ENCODE data around the gene CCND1.
"Not testable (repeated sequence)": the region's sequence is repeated elsewhere in the genome, so short reads cannot be mapped to it uniquely, and the experiment has no call there.

The CCND1 gene

DNA sequence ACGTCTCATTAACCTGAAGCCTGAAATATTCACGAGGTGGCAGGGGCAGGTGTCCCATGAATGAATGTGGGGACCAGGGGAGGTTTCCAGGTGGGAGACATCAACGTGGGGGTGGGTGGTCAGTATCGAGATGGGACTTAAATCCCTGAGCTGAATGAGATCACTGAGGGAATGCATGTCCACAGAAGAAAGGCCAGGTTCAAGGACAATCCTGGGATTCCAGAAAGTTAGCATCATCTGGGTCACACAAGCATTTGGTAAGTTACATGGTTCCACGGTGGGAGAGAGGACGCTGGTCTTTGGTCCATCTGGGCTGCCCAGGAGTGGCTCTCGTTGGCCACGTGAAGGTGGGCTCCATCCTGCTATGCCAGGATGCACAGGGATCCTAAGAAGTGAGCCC lies 22.7 kb upstream of the CCND1 start:
- DNase-seq, result no peak

DNA sequence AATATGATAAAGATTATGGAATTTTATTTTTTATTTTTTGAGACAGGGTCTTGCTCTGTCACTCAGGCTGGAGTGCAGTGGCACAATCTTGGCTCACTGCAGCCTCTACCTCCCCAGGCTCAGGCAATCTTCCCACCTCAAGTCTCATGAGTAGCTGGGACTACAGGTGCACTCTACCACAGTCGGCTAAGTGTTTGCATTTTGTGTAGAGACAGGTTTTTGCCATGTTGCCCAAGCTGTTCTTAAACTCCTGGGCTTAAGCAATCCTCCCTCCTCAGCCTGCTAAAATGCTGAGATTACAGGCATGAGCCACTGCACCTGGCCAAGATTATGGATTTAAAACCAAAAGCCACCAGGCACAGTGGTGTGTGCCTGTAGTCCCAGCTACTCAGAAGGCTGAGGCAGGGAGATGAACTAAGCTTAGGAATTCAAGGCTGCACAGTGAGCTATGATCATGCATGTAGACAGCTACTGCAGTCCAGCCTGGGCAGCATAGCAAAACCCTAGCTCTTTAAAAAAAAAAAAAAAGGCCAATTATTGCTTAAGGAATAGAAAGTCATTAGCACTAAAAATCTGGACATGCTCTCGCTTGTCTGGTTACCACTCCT lies 20.2 kb upstream of the CCND1 start:
- no peak for DNase-seq

DNA sequence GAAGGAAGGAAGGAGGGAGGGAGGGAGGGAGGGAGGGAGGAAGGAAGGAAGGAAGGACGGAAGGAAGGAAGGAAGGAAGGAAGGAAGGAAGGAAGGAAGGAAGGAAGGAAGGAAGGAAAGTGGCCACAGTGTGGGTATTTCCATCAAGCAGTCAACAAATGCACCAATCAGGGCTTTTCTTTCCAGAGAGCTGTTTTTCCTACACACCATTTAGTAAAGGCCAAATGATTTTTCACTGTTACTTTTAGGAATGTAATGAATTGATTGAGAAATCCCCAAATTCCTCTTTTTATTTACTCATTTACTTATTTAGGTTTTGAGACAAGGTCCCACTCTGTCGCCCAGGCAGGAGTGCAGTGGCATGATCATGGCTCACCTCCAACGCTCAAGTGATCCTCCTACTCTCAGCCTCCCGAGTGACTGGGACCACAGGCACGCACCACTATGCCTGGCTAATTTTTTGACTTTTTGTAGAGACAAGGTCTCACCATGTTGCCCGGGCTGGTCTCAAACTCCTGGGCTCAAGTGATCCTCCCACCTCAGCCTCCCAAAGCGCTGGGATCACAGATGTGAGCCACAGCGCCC lies 18.8 kb upstream of the CCND1 start:
- not testable (repeated sequence) for DNase-seq

DNA sequence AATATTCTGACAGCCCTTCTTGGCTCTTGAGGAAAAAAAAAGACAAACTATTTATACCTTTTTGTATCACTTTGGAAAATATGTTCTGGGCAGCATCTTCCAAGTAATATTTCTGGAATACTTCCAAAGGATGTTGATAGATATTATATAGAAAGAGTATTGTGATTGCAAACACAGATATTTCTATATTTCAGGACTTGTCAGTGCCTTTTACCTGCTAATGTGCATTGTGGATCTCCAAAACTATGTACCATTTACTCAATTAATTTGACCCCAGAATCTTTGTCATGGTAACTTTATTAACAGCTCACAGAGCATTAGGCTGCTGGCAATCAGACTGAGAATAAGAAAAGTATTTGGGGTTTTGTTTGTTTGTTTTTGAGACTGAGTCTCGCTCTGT lies 16.7 kb upstream of the CCND1 start:
- DNase-seq, result no peak

DNA sequence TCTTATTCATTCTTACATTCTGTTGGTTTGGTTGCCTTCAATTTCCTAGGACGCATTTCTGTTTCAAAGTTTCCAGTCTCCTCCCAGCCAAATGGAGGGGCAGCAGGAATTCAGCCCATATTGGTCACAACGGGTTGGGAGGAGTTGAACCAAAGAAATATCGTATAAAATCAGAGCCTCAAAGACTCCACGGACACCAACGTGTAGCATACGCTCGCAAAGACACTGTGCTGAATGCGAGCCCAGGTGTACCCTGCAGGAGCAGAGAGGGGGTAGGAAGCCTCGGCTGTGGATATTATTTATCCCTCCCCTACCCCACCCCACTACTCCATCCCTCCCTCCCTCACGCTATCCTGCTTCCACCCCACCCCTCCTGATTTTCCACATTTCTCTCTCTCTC lies 15.5 kb upstream of the CCND1 start:
- DNase-seq, result no peak

DNA sequence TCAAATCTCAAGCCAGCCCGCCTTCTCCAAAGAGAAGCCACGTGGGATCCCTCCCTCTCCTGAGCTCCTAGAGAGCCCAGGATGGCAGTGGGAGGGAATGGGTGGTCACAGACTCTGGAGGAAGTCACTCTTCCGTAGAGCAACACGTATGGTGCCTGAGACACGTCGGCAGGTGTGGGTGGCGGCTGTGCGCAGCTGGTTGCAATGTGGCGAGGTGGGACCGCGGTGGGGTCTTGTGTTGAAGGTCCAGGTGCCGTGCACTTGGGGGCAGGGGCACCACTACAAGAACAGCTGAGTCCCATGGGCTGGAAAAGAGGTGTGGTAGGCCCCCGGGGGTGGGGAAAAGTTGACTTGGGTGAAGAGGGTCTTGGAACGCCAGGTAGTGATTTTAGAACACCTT lies 13.4 kb upstream of the CCND1 start:
- no peak for DNase-seq

DNA sequence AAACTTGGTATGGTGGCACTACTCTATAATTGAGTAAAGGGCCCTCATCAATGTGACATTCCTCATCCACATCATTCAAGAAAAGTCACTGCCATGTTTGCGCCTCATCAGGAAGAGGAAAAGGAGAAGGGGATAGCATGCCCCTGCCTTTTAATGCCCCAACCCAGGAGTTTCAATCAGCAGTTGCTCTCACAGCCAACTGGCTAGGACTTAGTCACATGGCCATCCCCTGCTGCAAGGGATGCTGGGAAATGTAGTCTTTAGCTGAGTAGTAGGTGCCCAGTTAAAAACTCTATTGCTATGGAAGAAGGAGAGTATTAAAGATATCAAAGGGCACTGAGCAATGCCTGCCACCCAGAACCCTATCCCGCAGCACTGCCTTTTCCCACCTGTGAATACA lies 10.9 kb upstream of the CCND1 start:
- DNase-seq, result no peak

DNA sequence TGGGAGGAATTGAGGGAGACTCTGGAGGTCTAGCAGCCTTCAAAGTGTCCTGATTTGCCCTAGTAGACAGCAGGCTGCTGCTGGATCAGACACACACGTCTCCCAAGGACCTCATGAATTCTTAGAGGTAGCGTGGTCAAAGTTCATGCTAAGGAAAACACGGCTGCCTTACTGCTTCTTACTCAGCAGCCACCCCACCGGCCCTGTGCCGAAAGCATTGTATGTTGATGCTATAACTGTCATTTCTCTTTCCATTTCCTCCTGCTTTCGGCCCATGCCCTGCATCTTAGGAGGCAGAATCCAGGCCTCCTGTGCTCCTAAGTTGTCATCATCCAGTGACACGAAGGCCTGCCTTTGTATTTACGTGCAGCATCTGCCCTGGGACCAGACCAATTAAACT lies 10.5 kb upstream of the CCND1 start:
- DNase-seq, result no peak

DNA sequence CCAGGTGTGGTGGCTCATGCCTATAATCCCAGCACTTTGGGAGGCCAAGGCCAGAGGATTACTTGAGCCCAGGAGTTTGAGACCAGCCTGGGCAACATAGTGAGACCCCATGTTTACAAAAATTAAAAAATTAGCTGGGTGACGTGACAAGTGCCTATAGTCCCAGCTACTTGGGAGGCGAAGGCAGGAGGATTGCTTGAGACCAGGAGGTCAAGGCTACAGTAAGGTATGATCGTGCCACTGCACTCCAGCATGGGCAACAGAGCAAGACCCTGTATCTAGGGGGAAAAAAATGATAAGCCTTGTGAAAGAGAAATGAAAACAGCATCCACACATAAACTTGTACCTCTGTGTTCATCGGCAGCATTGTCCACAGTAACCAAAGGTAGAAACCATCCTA lies 8.1 kb upstream of the CCND1 start:
- no peak for DNase-seq

DNA sequence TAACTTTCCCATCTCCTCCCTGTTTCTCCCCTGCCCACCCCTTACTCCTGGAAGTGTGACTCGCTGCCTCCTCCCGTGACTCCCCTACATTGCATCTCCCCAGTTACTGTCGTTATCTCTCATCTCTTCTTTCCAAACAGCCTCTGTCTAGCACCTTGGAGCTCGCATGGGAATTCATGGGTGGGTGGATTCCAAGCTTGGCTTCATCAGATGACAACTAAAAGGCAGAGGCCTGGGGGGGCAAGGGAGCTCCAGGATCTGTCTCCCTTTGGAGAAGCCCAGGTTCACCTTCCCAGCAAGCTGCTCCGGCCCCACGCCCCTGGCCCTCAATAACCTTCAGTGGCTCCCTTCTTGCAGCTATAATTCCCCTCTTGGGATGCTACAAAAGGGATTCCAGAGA lies 6.9 kb upstream of the CCND1 start:
- no peak for DNase-seq

DNA sequence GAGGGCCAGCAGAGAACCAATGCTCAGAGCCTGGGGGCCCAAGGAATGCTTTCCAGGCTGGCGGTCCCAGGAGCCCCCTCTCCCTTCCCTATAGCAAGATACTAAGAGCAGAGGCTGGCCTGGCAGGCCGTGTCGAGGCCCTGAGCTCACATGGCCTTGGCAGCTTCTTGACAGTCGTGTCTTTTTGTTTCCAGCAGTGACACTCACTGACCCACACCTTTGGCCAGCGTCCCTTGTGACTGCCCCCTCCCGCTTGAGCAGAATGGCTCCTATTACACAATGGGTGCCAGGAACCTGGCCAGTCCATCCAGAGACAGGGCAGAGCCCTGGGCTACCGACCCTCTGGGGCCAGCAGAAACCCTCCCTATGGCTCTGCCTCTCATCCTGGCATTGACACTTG lies 6.4 kb upstream of the CCND1 start:
- DNase-seq, result no peak

DNA sequence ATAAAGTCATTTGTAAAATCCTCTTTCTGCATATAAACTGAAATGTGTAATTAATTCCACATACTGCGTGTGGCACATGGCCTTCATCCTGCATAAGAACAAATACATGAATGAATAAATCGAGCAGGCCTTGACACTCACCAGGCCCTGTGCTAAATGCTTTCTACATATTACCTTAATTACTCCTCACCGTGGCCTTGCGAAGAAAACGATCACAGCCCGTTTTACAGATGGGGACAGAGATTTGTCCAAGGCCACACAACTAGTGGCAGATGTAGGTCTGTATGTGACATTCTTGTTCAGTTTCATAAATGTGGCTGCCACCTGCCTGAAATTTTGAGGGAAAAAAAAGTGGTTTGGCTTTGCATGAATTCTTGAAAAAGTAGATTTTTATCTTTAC lies 5.8 kb upstream of the CCND1 start:
- no peak for DNase-seq

DNA sequence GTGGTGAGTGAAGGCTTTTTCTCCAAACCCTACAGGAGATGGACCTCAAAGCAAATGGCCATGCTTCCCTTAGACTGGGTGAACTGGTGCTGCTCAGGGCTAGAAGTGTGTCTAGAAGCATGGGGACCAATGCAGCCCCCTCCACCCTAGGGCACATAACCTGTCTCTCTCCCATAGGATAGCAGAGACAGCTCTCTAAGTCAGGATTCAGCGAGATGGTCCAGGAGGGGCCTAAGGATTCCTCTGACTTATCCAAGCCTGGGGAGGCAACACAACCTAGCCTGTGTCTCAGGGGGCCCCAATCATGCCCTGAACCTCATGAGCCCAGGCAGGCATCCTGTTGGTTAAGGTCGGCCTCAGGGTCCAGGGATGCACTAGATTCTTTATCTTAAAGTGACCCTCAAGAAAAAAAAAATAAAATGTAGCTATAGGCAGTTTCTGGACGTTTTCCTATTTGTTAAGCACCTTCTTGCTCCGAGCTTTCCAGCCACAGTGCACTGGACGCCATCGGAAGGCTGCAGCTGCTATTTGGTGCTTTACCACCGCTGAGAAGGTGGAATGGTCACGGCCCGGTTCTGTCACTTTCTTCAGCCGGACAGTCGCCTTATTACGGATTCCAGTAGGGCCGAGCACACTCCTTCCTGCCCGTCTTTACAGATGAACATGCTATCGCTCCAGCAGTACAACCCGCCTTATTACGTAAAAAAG lies 5.0 kb upstream of the CCND1 start:
- no peak for DNase-seq

DNA sequence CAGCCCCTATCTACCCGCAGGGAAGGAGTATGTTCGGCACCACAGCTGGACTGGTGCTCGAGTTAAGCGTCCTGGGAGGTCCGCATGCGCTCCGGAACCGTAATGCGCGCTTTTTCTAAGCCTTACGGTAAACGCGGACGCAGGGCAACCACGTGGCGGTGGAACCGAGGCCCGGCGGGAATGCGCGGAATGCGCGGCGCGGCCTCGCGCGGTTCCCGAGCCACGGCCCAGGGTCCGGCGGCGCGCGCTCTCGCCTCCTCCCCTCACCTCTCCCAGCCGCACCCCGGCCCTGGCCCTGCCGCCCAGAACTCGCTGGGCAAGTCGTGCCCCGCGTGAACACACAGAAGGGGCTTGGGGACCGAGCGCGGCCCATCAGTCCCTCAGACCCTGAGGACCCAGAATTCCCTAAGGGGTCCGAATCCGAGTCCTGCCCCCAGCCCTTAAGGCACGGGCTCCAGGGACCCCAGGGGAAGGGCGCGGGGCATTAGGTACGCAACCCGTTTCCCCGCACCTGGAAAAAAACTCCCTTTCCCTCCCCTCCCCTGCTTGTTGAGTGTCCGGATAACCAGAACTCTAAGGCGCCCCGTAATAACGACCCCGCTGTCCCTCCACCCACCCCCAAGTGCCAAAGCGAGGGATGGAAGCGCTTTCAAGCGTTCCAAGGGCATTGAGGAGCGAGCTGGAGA lies 4.3 kb upstream of the CCND1 start:
- DNase-seq, result no peak

DNA sequence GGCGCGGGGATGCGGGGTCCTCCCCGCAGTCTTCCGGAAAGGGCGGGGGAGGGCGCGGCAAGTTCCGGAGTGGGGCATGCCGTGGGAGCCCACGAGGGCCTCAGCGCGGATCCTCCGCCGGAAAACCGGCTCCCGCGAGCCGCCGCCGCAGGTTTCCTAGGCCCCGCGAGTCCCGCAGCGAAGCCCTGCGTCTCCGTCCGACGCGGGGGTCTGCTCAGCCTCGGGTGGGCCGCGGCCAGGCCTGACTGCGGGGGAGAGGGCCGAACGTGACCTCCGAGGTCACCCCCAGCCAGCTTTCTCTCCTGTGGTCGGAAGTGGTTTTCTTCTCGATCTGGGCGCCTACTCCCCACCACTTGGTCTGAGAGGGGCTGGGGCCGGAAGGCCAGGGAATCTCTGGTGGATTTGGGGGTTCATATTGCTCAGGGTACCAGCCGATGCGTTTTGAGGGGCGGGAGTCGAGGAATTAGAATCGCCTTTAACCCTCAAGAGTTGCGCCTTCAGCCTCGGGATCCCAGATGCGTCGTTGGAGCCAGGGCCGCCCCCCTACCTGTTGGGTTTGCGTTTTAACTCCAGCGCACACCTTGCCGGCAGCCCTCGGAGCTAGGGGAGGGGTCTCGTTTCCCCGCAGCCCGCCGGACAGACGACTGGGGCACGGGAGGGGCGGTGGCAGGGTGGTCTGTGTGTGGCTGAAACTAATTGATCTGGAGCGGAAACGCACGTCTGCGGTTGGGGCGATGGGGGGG lies 3.6 kb upstream of the CCND1 start:
- no peak for DNase-seq

DNA sequence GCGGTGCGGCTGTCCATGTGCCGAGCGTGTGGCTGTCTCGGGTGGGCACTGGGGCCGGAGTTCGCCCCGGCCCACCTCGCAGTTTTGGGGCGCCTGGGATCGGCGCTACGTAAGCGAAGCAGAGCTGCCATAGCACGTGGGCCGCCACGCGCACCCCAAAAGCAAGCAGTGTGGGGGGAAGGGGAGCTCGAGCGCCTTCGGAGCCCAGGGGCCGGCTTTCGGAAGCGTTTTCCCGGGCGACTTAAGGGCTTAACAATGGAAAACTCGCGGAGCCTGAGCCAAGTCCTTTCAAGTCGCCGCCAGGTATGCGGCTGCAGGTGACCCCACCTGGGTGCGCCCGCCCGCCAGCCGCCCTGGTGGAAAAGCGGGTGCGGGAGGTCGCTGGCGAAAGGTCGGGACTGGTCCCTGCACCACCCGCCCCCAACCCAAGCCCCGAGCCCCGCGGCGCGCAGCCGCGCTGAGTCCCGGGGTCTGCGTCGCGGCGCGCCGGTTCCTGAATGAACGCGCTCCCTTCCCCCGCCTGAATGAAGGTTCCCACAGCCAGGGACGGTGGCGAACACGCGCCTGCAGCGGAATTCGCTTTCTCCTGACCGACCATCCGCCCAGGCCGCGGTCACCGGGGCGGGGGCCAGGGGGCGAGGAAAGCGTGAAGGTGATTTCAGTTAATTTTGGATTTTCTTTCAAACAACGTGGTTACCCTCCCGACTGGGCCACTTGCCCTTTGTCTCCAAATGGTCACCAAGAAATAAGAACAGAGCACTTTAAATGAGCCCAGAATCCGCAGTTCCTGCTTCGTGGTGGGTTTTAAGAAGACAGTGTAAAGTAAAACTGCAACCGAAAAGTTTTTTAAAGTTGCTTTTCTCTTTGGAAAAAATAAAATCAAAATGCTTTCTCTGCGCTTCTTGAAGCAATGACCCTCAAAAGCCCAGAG lies 2.8 kb upstream of the CCND1 start:
- no peak for DNase-seq

DNA sequence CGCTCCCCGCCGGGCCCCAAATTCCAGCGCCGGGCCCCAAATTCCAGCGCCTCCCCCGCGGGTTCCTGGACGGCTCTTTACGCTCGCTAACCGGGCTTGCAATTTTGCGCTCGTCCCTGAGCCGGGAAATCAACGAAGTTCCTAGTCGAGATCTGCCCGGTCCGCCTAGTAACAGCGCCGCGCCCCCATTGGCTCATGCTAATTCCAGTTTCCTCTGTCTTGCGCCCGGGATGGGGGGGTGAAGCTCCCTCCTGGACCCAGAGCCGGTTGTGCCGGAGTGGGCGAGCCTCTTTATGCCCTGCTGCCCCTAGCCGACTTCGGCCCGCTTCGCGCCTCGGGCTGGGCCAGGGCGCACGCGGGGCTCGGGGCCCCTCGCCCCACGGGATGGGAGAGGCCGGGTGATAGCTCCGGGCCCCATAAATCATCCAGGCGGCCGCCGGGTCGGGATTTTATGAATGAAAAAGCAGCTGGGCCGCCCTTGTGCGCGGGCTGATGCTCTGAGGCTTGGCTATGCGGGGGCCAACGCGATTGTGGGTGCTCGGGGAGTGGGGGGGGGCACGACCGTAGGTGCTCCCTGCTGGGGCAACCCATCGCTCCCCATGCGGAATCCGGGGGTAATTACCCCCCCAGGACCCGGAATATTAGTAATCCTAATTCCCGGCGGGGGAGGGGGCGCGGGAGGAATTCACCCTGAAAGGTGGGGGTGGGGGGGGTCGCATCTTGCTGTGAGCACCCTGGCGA lies 1.8 kb upstream of the CCND1 start:
- DNase-seq, result no peak

DNA sequence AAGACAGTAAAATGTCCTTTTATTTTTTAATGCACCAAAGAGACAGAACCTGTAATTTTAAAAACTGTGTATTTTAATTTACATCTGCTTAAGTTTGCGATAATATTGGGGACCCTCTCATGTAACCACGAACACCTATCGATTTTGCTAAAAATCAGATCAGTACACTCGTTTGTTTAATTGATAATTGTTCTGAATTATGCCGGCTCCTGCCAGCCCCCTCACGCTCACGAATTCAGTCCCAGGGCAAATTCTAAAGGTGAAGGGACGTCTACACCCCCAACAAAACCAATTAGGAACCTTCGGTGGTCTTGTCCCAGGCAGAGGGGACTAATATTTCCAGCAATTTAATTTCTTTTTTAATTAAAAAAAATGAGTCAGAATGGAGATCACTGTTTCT lies 1.1 kb upstream of the CCND1 start:
- DNase-seq, result no peak

DNA sequence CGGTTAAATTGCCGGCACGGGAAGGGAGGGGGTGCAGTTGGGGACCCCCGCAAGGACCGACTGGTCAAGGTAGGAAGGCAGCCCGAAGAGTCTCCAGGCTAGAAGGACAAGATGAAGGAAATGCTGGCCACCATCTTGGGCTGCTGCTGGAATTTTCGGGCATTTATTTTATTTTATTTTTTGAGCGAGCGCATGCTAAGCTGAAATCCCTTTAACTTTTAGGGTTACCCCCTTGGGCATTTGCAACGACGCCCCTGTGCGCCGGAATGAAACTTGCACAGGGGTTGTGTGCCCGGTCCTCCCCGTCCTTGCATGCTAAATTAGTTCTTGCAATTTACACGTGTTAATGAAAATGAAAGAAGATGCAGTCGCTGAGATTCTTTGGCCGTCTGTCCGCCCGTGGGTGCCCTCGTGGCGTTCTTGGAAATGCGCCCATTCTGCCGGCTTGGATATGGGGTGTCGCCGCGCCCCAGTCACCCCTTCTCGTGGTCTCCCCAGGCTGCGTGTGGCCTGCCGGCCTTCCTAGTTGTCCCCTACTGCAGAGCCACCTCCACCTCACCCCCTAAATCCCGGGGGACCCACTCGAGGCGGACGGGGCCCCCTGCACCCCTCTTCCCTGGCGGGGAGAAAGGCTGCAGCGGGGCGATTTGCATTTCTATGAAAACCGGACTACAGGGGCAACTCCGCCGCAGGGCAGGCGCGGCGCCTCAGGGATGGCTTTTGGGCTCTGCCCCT lies 529 bp upstream of the CCND1 start:
- no peak for DNase-seq

DNA sequence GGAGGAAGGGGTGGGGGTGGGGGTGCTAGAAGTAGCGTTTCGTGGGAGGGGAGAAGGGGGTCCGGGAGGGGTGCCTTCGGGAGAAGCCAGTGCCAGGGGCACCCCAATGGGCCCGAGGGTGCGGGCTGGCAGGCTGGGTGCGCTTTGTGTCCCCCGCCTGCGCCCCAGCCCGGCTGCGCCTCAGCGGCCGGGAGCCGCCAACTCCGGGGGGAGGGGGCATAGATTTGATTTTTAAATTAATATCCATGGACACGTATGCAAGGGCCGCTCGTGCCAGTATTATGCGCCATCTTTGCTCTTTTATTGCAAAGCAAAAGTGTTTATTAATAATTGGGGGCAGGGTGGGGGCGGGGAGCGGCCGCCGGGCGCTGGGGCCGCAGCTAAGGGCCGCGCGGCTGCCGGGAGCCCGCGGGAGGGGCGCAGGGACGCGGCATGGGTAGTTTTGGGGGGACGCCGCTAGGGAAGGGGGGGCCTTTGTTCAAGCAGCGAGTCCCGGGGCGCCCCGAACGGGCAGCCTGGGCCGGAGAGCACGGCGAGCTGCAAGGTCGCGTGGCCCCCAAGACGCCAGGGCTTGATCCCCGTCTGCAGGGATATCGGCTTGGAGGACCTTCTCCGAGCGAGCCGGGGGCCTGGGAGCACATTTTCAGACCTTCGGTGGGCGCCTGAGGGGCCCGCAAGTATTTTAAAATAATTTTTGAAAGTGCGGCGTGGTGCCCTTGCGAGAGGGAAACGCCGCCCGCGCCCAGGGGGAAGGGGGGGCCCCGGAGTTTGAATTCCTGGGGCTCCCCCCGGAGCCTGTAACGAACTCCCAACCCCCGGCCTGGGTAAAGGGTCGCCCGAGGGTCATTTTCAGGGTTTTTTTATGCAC lies 959 bp downstream of the CCND1 start:
- no peak for DNase-seq
